HL-60 (cell line): ENCODE results near the gene PRKACB.

Experiments
- CTCF ChIP-seq: IDR thresholded peaks from one replicate; pipeline ENCODE4 v1.5.1; 2011; ENCODE audit warnings: low read length, control low read depth, inconsistent platforms; ENCODE audit not compliant: insufficient read depth
- GABPA ChIP-seq: IDR thresholded peaks from 2 replicates; pipeline ENCODE4 v1.6.1; 2012; ENCODE audit warnings: low read depth
- POLR2AphosphoS5 ChIP-seq: IDR thresholded peaks from 2 replicates; pipeline ENCODE4 v1.6.1; 2012; ENCODE audit warnings: low read depth
- REST ChIP-seq: IDR thresholded peaks from 2 replicates; pipeline ENCODE4 v1.6.1; 2012; ENCODE audit warnings: low read depth; ENCODE audit not compliant: insufficient replicate concordance
- SPI1 ChIP-seq: IDR thresholded peaks from 2 replicates; pipeline ENCODE4 v1.6.1; 2012; ENCODE audit warnings: low read depth, mild to moderate bottlenecking, borderline replicate concordance

GRCh38 chr1:84168783-84169182 lies 24.7 kb downstream of the PRKACB start:
- TF ChIP-seq CTCF (no peak), GABPA (no peak), REST (no peak), POLR2AphosphoS5 (no peak), SPI1 (no peak)
